AG20443 (cell line): ENCODE results near the gene GPR61.

Experiments used
- DNase-seq: peaks from one replicate; pipeline ENCODE4 v3.0.0; 2012; ENCODE audit warnings: low spot score, mixed read lengths

Gene GPR61

DNA sequence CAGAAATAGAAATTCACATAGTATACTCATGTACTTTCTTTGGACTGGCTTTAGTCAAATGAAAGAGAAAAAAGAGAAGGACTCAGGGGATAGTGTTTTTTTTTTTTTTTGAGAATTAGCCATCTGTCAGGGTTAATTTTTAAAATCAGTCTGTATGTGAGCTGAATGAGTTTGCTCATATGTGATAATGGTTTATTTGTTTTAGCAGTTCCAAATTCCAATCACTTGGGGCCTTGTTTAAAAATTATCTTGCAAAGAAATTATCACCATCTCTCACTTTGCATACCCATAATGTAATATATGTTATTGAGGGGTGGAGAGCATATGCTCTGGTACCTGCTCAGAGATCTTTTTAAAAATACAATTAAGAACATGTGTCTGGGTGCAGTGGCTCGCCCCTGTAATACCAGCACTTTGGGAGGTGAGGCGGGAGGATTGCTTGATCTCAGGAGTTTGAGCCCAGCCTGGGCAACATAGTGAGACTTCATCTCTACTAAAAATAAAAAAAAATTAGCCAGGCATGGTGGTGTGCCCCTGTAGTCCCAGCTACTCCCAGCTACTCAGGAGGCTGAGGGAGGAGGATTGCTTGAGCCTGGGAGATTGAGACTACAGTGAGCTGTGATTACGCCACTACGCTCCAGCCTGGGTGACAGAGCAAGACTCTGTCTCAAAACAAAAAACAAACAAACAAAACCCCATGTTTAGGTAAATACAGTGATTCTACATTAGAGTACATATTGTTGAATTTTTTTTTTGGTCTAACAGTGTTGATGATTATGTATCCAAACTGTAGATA, 28.4 kb downstream of the GPR61 start:
- no peak for DNase-seq

DNA sequence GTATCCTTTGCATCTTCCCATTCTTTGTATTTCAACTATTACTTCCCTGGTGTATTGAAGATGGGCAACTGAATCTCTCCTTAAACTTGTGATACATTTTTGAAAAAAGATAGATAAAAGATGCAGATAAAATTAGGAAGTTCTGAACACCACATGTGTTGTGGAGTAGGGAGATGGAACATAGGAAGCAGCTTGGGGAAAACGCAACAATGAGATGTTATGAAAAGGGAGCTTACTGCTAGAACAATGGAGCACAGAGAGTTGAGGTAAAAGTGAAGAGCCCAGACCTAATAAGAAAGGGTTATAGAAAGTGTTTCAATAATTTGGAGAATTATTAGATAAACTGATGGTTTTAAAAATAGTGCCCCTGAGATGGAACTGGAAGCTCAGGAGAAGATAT, 29.7 kb downstream of the GPR61 start:
- DNase-seq: no peak

GRCh38 chr1:109570414-109570813, 30.7 kb downstream of the GPR61 start:
- peak; percentile 12 for DNase-seq

- no peak for DNase-seq
These were observed 34.1 kb downstream of the GPR61 start for GRCh38 chr1:109573785-109574184.

- DNase-seq: peak; percentile 17
These were observed 39.3 kb downstream of the GPR61 start for GRCh38 chr1:109578947-109579443.

DNA sequence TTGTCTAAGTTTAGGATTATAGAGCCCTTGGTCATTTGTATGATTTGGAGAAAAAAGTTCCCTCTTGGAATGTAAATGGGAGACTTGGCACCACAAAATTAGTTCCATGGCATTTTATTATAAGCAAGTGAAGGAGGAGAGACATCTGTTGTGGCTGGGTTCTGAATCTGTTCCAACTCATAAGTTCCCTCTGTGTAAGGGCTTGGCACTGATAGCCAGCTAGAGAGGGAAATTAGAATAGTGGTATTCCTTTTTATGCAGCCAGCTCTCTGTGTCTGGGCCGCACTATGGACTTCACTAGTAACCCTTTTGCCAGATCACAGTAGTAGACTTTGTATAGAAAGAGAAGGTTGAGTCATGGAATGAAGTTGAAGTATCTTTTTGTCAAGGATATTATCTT, 39.8 kb downstream of the GPR61 start:
- DNase-seq: peak; percentile 18

DNA sequence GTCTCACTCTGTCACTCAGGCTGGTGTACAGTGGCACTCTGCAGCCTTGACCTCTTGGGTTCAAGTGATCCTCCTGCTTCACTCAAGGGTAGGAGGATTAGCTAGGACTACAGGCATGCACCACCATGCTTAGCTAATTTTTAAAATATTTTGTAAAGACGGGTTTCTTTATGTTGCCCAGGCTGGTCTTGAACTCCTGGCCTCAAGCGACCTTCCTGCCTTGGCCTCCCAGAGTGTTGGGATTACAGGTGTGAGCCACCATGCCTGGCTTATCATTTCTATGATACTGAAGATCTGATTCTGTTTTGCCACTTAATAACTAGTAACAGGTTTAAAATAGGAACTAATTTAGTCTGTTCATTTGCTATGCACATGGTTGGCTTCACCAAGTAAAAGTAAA, 42.3 kb downstream of the GPR61 start:
- DNase-seq: no peak

GRCh38 chr1:109584766-109585165, 45.1 kb downstream of the GPR61 start:
- DNase-seq: no peak

- DNase-seq: no peak
These were observed 46.4 kb downstream of the GPR61 start for GRCh38 chr1:109586055-109586454.

- no peak for DNase-seq
These were observed 49.5 kb downstream of the GPR61 start for GRCh38 chr1:109589177-109589576.

DNA sequence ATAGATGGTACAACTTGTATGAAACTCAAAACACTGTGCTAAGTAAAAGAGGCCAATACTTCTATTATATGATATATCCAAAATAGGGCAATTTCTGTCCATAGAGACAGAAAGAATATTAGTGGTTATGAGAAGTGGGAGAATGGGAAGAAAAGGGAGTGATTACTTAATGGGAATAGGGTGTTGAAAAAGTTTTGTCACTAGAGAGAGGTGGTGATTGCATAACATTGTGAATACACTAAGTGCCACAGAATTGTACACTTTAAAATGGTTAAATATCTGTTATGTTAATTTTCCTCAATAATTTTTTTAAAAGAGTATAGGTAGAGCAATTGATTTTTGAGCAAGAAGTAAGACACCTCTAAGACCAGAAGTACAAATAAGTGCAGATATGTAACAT, 50.0 kb downstream of the GPR61 start:
- DNase-seq: no peak

GRCh38 chr1:109592916-109593315, 53.2 kb downstream of the GPR61 start:
- no peak for DNase-seq

DNA sequence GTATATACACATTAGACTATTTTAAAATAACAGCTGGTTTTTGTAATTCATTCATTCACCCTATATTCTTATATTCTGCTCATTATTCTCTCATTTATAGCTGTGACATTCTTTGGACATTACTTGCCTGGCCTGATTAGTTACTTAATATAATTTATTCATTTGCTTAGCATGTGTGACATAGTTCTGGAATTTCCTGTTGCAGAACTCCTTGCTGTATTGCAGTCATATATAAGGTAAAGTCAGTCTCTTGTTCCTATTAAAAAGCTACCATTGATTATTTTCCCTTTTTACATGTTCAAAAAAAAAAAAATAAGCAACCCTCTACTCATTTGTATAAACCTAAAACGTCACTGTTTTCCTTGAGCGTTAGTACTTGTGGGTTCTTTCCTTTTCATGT, 55.9 kb downstream of the GPR61 start:
- DNase-seq: no peak
